ENCODE results near the gene DCAF8L1. TPM values are rescaled to one million over a fixed set of nuclear protein-coding genes. Genes with fewer than 3 reads are reported as not detected.
A peak's percentile ranks its signal among the peaks of the same experiment; 100 is the strongest.

The DCAF8L1 gene
- total and polyA plus RNA-seq, 2 donors (not counting 3 experiments of a cell fraction or from before 2014, with no cell fraction given): not detected

DNA sequence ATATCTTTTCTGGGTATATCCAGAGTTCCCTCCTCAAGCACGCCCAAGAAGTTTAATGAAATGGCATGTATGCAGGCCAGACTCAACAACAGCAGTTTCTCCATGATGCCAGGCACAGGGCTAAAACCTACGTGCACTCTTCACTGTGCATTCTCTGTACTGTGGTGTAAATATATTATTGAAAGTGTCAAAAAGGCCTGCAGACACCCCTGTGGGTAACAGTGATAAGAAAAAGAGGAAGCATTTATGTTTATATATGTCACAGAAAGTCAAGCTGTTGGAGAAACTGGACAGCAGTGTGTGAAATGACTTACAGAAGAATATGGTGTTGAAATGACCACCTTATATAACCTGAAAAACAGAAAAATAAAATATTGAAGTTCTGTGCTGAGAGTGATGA is 29.6 kb upstream of the DCAF8L1 start:
- H3K9ac ChIP-seq (replicated peaks; ENCODE audit: extremely low read depth, insufficient read depth, low read length): no peak overlapping the region
- no peaks in the 10 kb centered on the region for H3K4me1 ChIP-seq (ENCODE audit: control insufficient read depth, extremely low read depth, insufficient read depth, low read length)
- FAIRE-seq (no peak), DNase-seq (ENCODE audit: low read depth, low spot score) (peak; percentile 40)
- no peak overlapping the region for H3K27ac ChIP-seq (ENCODE audit: insufficient read depth, low read depth, low read length)
- no peaks in the 10 kb centered on the region for H4K20me1 ChIP-seq (replicated peaks; ENCODE audit: control insufficient read depth, extremely low read depth, insufficient read depth, low read length)
- H3K9me1 ChIP-seq (replicated peaks; ENCODE audit: control insufficient read depth, extremely low read depth, insufficient read depth, low read length): no peaks in the 10 kb centered on the region
- intact Hi-C loops (cut with micrococcal nuclease): no loop called here
- no peaks in the 10 kb centered on the region for H3K9me3 ChIP-seq (replicated peaks; ENCODE audit: control insufficient read depth, insufficient read depth, low read length)
- ChIA-PET CTCF (no interaction called here), POLR2A (no interaction called here)
- no peak overlapping the region for H3K4me3 ChIP-seq (replicated peaks in 1 of 3; ENCODE audit: insufficient read depth in 1 of 3, low read depth in 1 of 3, low read length in 3 of 3)
- no peaks in the 10 kb centered on the region for H3K36me3 ChIP-seq (ENCODE audit: control insufficient read depth in 2 of 2, extremely low read depth in 1 of 2, insufficient read depth in 2 of 2, low read length in 2 of 2)
- no peaks in the 10 kb centered on the region for H3K27me3 ChIP-seq (ENCODE audit: control insufficient read depth in 2 of 2, insufficient read depth in 2 of 2, low read length in 2 of 2)
- no peaks in the 10 kb centered on the region for H3K79me2 ChIP-seq (ENCODE audit: control insufficient read depth, insufficient read depth, low read length)
- no TSS peak for BruUV-seq (replicated peaks)
- H2AFZ ChIP-seq (ENCODE audit: low read depth, low read length): no peak overlapping the region
- H3K4me2 ChIP-seq (ENCODE audit: insufficient read depth, low read length): no peak overlapping the region
- dilution Hi-C loops (cut with MboI; ENCODE audit: extremely low pct_ligation_motif_present, low sequenced_read_pairs): no loop called here
- no peak for TF ChIP-seq JUN (IDR thresholded peaks at IDR 0.05; ENCODE audit: borderline replicate concordance, insufficient read depth, insufficient read length, low read depth)
- TF ChIP-seq GATA2 (IDR thresholded peaks at IDR 0.05; ENCODE audit: insufficient read depth, insufficient read length, low read depth, low read length): no peak

DNA sequence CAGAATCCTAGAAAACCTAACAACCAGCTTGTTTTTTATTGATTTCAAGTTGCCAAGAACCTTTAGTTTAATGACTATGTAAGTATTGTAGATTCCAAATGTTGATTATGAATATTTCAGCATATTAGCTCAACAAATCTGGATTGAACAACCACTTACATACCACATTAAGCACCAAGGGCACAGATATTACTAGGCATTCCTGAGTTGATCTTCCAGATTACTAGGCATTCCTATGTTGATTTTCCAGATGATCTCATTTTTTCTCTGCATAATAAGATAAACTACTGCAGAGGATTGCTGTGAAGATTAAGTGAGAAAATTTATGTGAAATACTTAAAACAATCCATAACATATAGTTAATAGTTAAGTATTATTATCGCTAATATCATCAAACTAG is 17.4 kb upstream of the DCAF8L1 start:
- intact Hi-C loops (cut with micrococcal nuclease): no loop called here

More for the DNA sequence above, 17.4 kb upstream of the DCAF8L1 start:
- Histone ChIP-seq H3K9me3 (replicated peaks; ENCODE audit: control insufficient read depth, insufficient read depth, low read length) (no peaks in the 10 kb centered on the region), H3K27ac (ENCODE audit: insufficient read depth, low read depth, low read length) (no peak overlapping the region), H2AFZ (ENCODE audit: low read depth, low read length) (no peak overlapping the region), H3K9ac (replicated peaks; ENCODE audit: extremely low read depth, insufficient read depth, low read length) (no peak overlapping the region), H3K4me2 (ENCODE audit: insufficient read depth, low read length) (no peak overlapping the region), H4K20me1 (replicated peaks; ENCODE audit: control insufficient read depth, extremely low read depth, insufficient read depth, low read length) (no peaks in the 10 kb centered on the region), H3K79me2 (ENCODE audit: control insufficient read depth, insufficient read depth, low read length) (no peaks in the 10 kb centered on the region), H3K4me1 (ENCODE audit: control insufficient read depth, extremely low read depth, insufficient read depth, low read length) (no peaks in the 10 kb centered on the region), H3K36me3 (ENCODE audit: control insufficient read depth in 2 of 2, extremely low read depth in 1 of 2, insufficient read depth in 2 of 2, low read length in 2 of 2) (no peaks in the 10 kb centered on the region), H3K4me3 (replicated peaks in 1 of 3; ENCODE audit: insufficient read depth in 1 of 3, low read depth in 1 of 3, low read length in 3 of 3) (no peak overlapping the region), H3K27me3 (ENCODE audit: control insufficient read depth in 2 of 2, insufficient read depth in 2 of 2, low read length in 2 of 2) (no peaks in the 10 kb centered on the region), H3K9me1 (replicated peaks; ENCODE audit: control insufficient read depth, extremely low read depth, insufficient read depth, low read length) (no peaks in the 10 kb centered on the region)
- TF ChIP-seq MYC (IDR thresholded peaks at IDR 0.05; ENCODE audit: low read depth, low read length) (no peak), JUN (IDR thresholded peaks at IDR 0.05; ENCODE audit: borderline replicate concordance, insufficient read depth, insufficient read length, low read depth) (no peak)
- dilution Hi-C loops (cut with MboI; ENCODE audit: extremely low pct_ligation_motif_present, low sequenced_read_pairs): no loop called here
- ChIA-PET CTCF (no interaction called here), POLR2A (no interaction called here)
- no peak for DNase-seq (ENCODE audit: low read depth, low spot score)
- BruUV-seq (replicated peaks): no TSS peak
- no peak for FAIRE-seq
